Right cardiac atrium (tissue), 5 donors: Measurements from ENCODE around the gene ACCSL. TPM values are rescaled to one million over a fixed set of nuclear protein-coding genes. Genes with fewer than 3 reads are reported as not detected.
A peak's percentile ranks its signal among the peaks of the same experiment; 100 is the strongest.

Experiments used
- ATAC-seq, 2 donors: fragments of 200-7000 bp; cut with Tn5 transposase; one replicate each; pipeline versions ENCODE4 v1.8.0 to v1.9.1; 2020; ENCODE audit warnings: moderate library complexity in 2 of 2, mild to moderate bottlenecking in 1 of 2
- DNase-seq, 3 donors: peaks; one replicate each; pipeline ENCODE4 v3.0.0-alpha.2; 2020
- H3K27ac ChIP-seq: one replicate; pipeline ENCODE4 v1.5.1; 2013; ENCODE audit warnings: mild to moderate bottlenecking, low read length, control low read depth, moderate library complexity
- H3K27me3 ChIP-seq: one replicate; pipeline ENCODE4 v1.6.1; 2013; ENCODE audit not compliant: control insufficient read depth, insufficient read depth
- H3K4me1 ChIP-seq: one replicate; pipeline ENCODE4 v1.6.1; 2013; ENCODE audit warnings: low read length; ENCODE audit not compliant: control insufficient read depth, insufficient read depth
- H3K4me3 ChIP-seq: one replicate; pipeline ENCODE4 v1.5.1; 2013; ENCODE audit warnings: low read length, control low read depth
- H3K9me3 ChIP-seq: one replicate; pipeline ENCODE4 v1.6.1; 2013; ENCODE audit warnings: low read length; ENCODE audit not compliant: control insufficient read depth
- WGBS: extraction: QIAGEN DNeasy Blood & Tissue Kit; methylation state at CpG from one replicate; pipeline ENCODE4 v1.1.7; 2013; 5-methylcytosine and 5-hydroxymethylcytosine counted together
- intact Hi-C, 4 donors: fragments of 100-400 bp; cut with DNase I; formaldehyde crosslinking; loops; one replicate each; pipeline versions ENCODE4 v1.11.0 to v1.14.0; 2022 to 2023
- polyA plus RNA-seq: library from polyadenylated mRNA; stranded (reverse); fragments of 200-250 nt; gene quantifications from one replicate; pipeline ENCODE4 v1.2.3, GENCODE V29; 2013
- total RNA-seq, 4 donors: library from RNA; stranded (reverse); fragmentation: NEBNext Ultra II Directional; extraction: Animal tissue kit (Norgen Biotek cat#: 25700); gene quantifications; one replicate each; pipeline ENCODE4 v1.2.1, GENCODE V29; 2021
- donor health status: healthy with polysubstance abuse.
- donor health status: DM: no; HTN: yes; CAD: no.
- donor health status: DM: no; HTN: no; CAD: no.
- donor health status: DM: no; HTN: yes; CAD: no; lungs with severe emphysema.
- donor health status: DM: yes; HTN: yes; CAD: no.

The ACCSL gene
- total and polyA plus RNA-seq, 5 donors = not detected

DNA sequence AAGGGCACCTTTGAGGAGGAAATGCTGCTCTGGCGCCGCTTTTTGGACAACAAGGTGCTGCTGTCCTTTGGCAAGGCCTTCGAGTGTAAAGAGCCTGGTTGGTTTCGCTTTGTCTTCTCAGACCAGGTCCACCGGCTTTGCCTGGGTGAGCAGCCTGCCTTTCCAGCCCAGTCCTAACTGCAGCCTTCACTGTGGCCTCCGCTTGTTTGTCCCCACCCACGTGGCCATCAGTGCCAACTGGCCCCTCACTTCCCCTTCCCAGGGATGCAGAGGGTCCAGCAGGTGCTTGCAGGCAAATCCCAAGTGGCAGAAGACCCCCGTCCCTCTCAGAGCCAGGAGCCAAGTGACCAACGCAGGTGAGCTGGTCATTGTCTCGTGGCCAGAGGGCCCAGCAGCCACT is 35.7 kb downstream of the ACCSL start:
- 92% methylated on average over 10 of the region's 10 CpGs for WGBS
- Histone ChIP-seq H3K27me3 (no peaks in the 10 kb centered on the region), H3K9me3 (no peaks in the 10 kb centered on the region), H3K27ac (no peak overlapping the region), H3K4me1 (no peaks in the 10 kb centered on the region), H3K4me3 (no peak overlapping the region)
- no peak for DNase-seq
- intact Hi-C loops = no loop called here
- ATAC-seq = no peak

DNA sequence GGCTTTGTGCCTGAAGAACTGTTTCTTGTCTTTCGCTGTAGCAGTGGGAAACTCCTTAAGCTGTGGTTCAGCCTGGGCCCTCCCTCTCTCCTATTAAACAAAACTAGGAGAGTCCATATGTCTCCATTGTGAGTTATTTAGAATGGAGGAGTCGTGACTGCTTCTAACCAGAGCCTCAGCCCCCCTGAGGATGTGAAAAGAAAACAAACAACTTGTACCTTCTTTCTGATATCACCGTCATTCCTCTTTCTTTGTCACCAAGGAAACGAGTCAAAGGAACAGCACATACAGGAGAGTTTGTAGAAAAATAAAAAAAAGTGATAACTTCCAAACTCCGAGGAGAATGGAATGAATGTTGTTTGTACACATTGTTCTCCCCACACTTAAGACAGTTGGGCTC is 36.1 kb downstream of the ACCSL start:
- WGBS = 70% methylated on average over 5 of the region's 5 CpGs
- Histone ChIP-seq H3K27me3 (no peaks in the 10 kb centered on the region), H3K27ac (no peak overlapping the region), H3K9me3 (no peaks in the 10 kb centered on the region), H3K4me1 (no peaks in the 10 kb centered on the region), H3K4me3 (no peak overlapping the region)
- ATAC-seq = peak in 1 of 2 donors; percentile 11
- intact Hi-C loops = no loop called here
- DNase-seq = no peak

DNA sequence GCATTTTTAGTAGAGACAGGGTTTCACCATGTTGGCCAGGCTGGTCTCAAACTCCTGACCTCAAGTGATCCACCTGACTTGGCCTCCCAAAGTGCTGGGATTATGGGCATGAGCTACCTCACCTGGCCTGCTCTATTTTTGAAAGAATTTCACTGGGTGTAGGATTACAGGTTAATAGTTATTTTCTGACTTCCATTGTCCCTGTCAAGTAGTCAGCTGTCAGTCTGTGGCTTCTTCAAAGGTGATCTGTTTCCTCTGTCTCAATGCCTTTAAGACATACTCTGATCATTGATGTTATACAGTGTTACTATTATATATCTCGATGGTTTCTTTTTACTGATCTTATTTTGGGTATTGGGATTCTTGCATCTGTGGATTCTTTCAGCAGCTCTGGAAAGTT is 37.5 kb downstream of the ACCSL start:
- no peak overlapping the region for H3K4me3 ChIP-seq
- WGBS = 99% methylated on average over 1 of the region's 1 CpG
- no peaks in the 10 kb centered on the region for H3K27me3 ChIP-seq
- intact Hi-C loops = no loop called here
- no peaks in the 10 kb centered on the region for H3K9me3 ChIP-seq
- H3K27ac ChIP-seq = no peak overlapping the region
- DNase-seq (no peak), ATAC-seq (no peak)
- no peaks in the 10 kb centered on the region for H3K4me1 ChIP-seq

DNA sequence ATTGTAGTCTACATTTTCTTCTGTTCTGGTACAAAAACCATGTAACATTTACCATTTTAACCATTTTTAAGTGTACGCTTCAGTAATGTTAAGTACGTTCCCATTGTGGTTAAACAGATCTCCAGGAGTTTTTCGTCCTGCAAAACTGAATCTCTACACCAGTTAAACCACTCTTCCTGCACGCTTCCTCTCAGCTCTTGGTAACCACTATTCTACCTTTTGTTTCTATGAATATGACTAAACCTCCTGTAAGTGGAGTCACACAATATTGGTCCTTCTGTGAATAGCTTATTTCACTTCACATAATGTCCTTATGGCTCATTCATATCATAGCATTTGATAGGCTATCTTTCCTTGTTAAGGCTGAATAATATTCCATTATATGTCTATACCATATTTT is 40.6 kb downstream of the ACCSL start:
- Histone ChIP-seq H3K4me1 (no peaks in the 10 kb centered on the region), H3K9me3 (no peaks in the 10 kb centered on the region), H3K27me3 (no peaks in the 10 kb centered on the region), H3K27ac (no peak overlapping the region), H3K4me3 (no peak overlapping the region)
- intact Hi-C loops = no loop called here
- DNase-seq (no peak), ATAC-seq (no peak)
- WGBS = 90% methylated on average over 4 of the region's 4 CpGs

DNA sequence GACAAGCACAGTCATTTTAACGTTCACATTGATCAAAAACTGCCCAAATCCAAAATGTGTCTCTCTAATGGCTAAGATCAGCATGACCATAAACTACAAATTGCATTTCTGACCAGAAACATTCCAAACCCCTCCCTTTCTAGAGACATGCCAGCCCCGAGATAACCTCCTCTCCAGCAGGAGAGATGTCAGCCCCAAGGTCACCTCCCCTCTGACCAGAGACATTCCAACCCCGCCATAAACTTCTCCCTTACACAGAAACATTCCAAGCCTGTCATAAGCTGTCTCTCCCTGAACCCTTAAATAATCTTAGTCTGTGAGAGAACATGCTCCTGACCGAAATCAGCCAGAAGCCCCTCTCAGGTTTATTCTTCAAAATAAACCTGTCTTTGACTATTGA is 41.1 kb downstream of the ACCSL start:
- DNase-seq (no peak), ATAC-seq (no peak)
- intact Hi-C loops = no loop called here
- Histone ChIP-seq H3K4me1 (no peaks in the 10 kb centered on the region), H3K27ac (no peak overlapping the region), H3K4me3 (no peak overlapping the region), H3K9me3 (no peaks in the 10 kb centered on the region), H3K27me3 (no peaks in the 10 kb centered on the region)
- 84% methylated on average over 4 of the region's 4 CpGs for WGBS

DNA sequence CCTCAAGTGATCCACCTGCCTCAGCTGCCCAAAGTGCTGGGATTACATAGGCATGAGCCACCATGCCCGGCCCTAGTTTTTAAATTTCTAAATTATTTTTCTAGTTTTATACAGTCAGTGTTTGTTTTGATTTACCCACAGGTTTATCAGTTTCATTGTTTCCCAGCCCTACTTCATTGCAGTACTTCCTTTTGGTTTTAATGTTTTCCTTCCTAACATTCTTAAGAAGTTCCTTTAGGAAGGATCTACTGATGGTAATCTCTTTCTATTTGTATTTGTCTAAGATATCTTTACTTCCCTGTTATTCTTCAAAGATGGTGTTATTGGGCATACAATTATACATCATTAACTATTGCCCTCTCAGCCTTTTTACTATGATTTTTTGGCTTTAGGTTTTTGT is 42.8 kb downstream of the ACCSL start:
- Histone ChIP-seq H3K27me3 (no peaks in the 10 kb centered on the region), H3K9me3 (no peaks in the 10 kb centered on the region), H3K27ac (no peak overlapping the region), H3K4me1 (no peaks in the 10 kb centered on the region), H3K4me3 (no peak overlapping the region)
- DNase-seq = no peak
- intact Hi-C loops = no loop called here
- ATAC-seq = no peak
- 76% methylated on average over 1 of the region's 1 CpG for WGBS

DNA sequence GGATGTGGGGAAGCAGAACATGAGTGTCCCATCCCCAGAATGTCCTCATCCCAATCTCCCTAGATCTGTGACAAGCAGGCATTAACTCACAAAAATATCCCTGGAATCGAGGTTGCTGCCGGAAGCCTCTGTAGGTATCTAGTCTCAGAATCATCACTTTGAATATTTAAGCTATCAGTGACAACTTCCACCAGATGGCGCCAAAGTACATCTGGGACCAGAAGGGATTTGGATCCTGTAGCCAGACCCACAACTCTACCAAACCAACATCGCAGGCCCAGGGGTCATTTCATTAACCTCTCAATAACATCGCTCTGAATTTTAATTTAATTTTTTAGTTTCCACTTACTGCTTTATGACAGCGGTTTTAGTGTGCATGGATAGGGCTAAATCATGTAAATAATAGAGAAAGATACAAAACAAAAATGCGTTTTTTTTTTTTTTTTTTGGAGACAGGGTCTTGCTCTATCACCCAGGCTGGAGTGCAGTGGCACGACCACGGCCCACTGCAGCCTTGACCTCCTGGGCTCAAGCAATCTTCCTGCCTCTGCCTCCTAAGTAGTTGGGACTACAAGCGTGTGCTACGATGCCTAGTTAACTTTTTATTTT is 46.6 kb downstream of the ACCSL start:
- H3K27me3 ChIP-seq = no peaks in the 10 kb centered on the region
- DNase-seq = peak; percentile 62 to 80 (median 72)
- H3K4me3 ChIP-seq = no peak overlapping the region
- intact Hi-C loops = no loop called here
- no peak overlapping the region for H3K27ac ChIP-seq
- H3K9me3 ChIP-seq = no peaks in the 10 kb centered on the region
- 29% methylated on average over 11 of the region's 11 CpGs for WGBS
- ATAC-seq = peak; percentile 57 to 60
- peaks cover 3% of the 10 kb centered on the region for H3K4me1 ChIP-seq

DNA sequence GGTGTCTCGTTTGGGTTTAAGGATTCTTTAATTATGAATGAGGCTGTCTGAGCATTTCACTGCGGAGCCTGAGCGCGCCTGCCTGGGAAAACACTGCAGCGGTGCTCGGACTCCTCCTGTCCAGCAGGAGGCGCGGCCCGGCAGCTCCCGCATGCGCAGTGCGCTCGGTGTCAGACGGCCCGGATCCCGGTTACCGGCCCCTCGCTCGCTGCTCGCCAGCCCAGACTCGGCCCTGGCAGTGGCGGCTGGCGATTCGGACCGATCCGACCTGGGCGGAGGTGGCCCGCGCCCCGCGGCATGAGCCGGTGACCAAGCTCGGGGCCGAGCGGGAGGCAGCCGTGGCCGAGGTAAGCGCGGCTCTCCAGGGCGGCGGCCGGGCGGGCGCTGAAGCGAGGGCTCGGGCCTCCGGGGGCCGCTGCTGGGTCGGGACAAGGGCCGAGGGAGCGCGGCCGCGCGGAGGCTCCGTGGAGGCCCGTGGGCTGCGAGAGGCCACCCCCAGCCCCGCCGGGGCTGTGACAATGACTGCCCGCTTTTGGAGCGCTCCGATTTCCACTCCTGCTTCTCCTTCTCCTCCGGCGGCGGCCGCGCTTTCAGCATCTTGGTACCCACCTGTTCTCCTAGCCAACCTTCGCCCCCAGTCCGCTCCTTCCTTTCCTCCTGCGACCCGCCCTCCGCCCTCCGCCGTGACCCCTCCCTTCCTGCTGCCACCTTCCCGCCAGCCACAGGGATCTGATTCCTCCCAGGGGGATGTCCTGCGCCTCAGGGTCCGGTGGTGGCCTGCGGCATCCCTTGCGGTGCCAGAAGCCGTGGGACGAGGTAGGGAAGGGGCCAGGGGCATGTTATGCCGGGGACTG is 48.0 kb downstream of the ACCSL start, which contains the start of gene EXT2:
Gene EXT2, plus strand, starts transcription at position 173 of the 854 bp plus-strand sequence. CDS start 12,035 bp downstream, outside the sequence.
- peak within 1 kb of the TSS; percentile 87 for H3K4me3 ChIP-seq
- peaks cover 3% of the 10 kb centered on the region for H3K4me1 ChIP-seq
- H3K27me3 ChIP-seq = no peaks in the 10 kb centered on the region
- H3K9me3 ChIP-seq = no peaks in the 10 kb centered on the region
- peak within 1 kb of the TSS; percentile 84 for H3K27ac ChIP-seq
- under 1% methylated on average over 83 of the region's 83 CpGs for WGBS
- intact Hi-C loops = loop anchor here in 1 of 4 donors (5.0 kb wide), 1 partner anchor 447 kb away; no protein-coding TSS in a partner anchor
- peak; percentile 91 to 97 (median 95) for DNase-seq
- ATAC-seq = peak; percentile 96 to 97

DNA sequence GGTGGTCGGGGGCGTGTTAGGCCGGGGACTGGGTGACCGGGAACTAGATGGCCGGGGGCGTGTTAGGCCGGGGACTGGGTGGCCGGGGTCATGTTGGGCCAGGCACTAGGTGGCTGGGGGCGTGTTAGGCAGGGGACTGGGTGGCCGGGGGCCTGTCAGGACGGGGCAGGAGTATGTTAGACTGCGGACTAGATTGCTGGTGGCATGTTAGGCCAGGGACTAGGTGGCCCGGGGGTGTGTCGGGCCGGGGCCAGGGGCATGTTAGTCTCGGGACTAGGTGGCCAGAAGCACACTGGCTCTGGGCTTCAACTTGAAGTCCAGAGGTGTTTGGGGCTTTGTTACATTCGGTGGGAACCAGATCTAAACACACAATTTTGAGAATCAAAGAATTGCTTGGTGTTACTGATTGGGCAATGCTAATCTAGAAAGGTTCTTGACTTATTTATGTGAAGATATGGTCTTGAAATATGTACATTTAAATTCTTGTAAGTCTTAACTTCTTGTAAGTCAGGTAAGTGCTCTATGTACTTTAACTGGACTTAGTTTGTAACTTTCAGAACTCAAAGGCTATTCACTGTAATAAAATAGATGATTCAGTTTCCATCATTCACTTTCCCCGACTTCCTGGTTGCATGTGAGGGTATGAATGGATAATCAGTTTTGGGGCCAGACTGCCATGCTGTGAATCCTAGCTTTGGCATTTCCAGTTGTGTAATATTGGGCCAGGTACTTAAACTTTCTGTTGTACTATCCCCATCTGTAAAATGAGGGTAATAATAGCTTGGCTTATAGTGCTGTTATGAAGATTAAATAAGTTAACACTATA is 48.8 kb downstream of the ACCSL start:
- H3K9me3 ChIP-seq = no peaks in the 10 kb centered on the region
- peaks cover 3% of the 10 kb centered on the region for H3K4me1 ChIP-seq
- peak in 1 of 2 donors; percentile 30 for ATAC-seq

DNA sequence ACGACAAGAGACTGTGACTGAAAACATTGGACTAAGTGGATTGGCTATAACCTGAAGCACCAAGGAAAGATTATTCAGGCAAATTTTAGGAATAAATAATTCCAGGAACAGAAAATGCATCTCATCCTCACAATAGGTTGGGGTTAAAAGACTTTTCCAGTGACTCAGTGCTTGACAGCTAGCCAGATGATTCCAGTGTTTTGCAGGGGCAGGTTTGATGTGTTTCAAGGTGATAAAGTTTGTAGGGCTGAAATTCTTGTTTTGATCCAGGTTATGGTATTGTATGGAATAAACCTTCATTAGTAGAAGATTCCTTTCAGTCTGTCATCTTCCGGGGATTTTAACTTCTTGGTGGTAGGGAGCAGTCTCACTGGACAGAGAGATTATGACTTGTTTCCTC is 50.0 kb downstream of the ACCSL start:
- no peaks in the 10 kb centered on the region for H3K9me3 ChIP-seq
- no peak for ATAC-seq
- WGBS = 85% methylated on average over 2 of the region's 2 CpGs
- no peak overlapping the region for H3K27ac ChIP-seq
- no peaks in the 10 kb centered on the region for H3K27me3 ChIP-seq
- H3K4me1 ChIP-seq = peaks cover 5% of the 10 kb centered on the region
- intact Hi-C loops = loop anchor here in 1 of 4 donors (5.0 kb wide), 1 partner anchor 444 kb away; no protein-coding TSS in a partner anchor
- no peak overlapping the region for H3K4me3 ChIP-seq
- DNase-seq = no peak

More for the DNA sequence above, 48.8 kb downstream of the ACCSL start:
- no peak overlapping the region for H3K27ac ChIP-seq
- H3K27me3 ChIP-seq = no peaks in the 10 kb centered on the region
- intact Hi-C loops = loop anchor here in 1 of 4 donors (5.0 kb wide), 1 partner anchor 446 kb away; no protein-coding TSS in a partner anchor
- peak overlapping the region; percentile 87 for H3K4me3 ChIP-seq
- 13% methylated on average over 18 of the region's 18 CpGs for WGBS
- peak in 2 of 3 donors; percentile 61 for DNase-seq
